SK-N-SH (cell line): ENCODE data around the gene HK1. TPM values are rescaled to one million over a fixed set of nuclear protein-coding genes. Genes with fewer than 3 reads are reported as not detected.

Experiments used
- CTCF ChIA-PET: fragments of 300-600, 350-600 bp; formaldehyde crosslinking; extraction: SDS; loops from one replicate; lab custom pipeline; 2021; lab: Yijun Ruan, JAX
- POLR2A ChIA-PET: fragments of 350-600 bp; sonication (Branson Sonifier 250); formaldehyde crosslinking; extraction: SDS; loops from one replicate; lab custom pipeline; 2020; ENCODE audit warnings: antibody characterized with exemption, inconsistent platforms; lab: Yijun Ruan, JAX
- DNase-seq: peaks from one replicate; pipeline ENCODE4 v3.0.0; 2012
- H2AFZ ChIP-seq: fragments of 200-600 bp; sonication (generic); 2 replicates; pipeline ENCODE4 v1.8.1; 2016; ENCODE audit warnings: antibody characterized with exemption, mild to moderate bottlenecking, low read depth
- H3F3A ChIP-seq: fragments of 200-600 bp; sonication (generic); replicated peaks from 2 replicates; pipeline ENCODE3; 2016; ENCODE audit warnings: antibody characterized with exemption, mild to moderate bottlenecking; ENCODE audit not compliant: insufficient read depth
- H3K27ac ChIP-seq, 2 experiments: fragments of 200-500 bp in 1 of 2; fragments of 200-600 bp in 1 of 2; sonication (Bioruptor generic) in 1 of 2; sonication (generic), shearing (Covaris generic) in 1 of 2; 2 replicates each; pipeline versions ENCODE4 v1.5.1 to v1.6.1; 2014 to 2016; ENCODE audit warnings: low read depth in 2 of 2, inconsistent platforms in 1 of 2, low read length in 1 of 2, mild to moderate bottlenecking in 1 of 2, mixed read lengths in 1 of 2
- H3K27me3 ChIP-seq: fragments of 200-600 bp; sonication (generic), shearing (Covaris generic); 2 replicates; pipeline ENCODE4 v1.6.1; 2016; ENCODE audit warnings: mixed run types; ENCODE audit not compliant: insufficient read depth
- H3K36me3 ChIP-seq, 2 experiments: fragments of 200-500 bp in 1 of 2; fragments of 200-600 bp in 1 of 2; sonication (Bioruptor generic) in 1 of 2; sonication (generic) in 1 of 2; replicated peaks in 1 of 2; 2 replicates each; pipeline versions ENCODE3 to v1.5.1; 2014 to 2016; ENCODE audit warnings: low read length in 1 of 2, mild to moderate bottlenecking in 1 of 2; ENCODE audit not compliant: insufficient read depth in 2 of 2, control insufficient read depth in 1 of 2
- H3K4me1 ChIP-seq, 2 experiments: fragments of 200-500 bp in 1 of 2; fragments of 200-600 bp in 1 of 2; sonication (Bioruptor generic) in 1 of 2; sonication (generic), shearing (Covaris generic) in 1 of 2; 2 replicates each; pipeline versions ENCODE4 v1.5.1 to v1.6.1; 2014 to 2016; ENCODE audit warnings: low read depth in 1 of 2, low read length in 1 of 2, mixed run types in 1 of 2; ENCODE audit not compliant: insufficient read depth in 2 of 2, control insufficient read depth in 1 of 2
- H3K4me2 ChIP-seq: fragments of 200-600 bp; sonication (generic), shearing (Covaris generic); 2 replicates; pipeline ENCODE4 v1.6.1; 2017; ENCODE audit warnings: mixed run types
- H3K4me3 ChIP-seq, 2 experiments: fragments of 200-500 bp in 1 of 2; fragments of 200-600 bp in 1 of 2; sonication (Bioruptor generic) in 1 of 2; sonication (generic), shearing (Covaris generic) in 1 of 2; 2 replicates each; pipeline versions ENCODE4 v1.5.1 to v1.8.1; 2014 to 2016; ENCODE audit warnings: low read depth in 2 of 2, inconsistent platforms in 1 of 2, low read length in 1 of 2, mild to moderate bottlenecking in 1 of 2, mixed read lengths in 1 of 2, moderate library complexity in 1 of 2
- H3K79me2 ChIP-seq: fragments of 200-600 bp; sonication (generic); 2 replicates; pipeline ENCODE4 v1.8.1; 2017; ENCODE audit warnings: mild to moderate bottlenecking; ENCODE audit not compliant: insufficient read depth
- H3K9ac ChIP-seq: fragments of 200-600 bp; sonication (generic); 2 replicates; pipeline ENCODE4 v1.6.1; 2017; ENCODE audit warnings: mixed run types
- H3K9me2 ChIP-seq: fragments of 200-600 bp; sonication (generic); 2 replicates; pipeline ENCODE4 v1.6.1; 2017; ENCODE audit warnings: mixed run types
- H3K9me3 ChIP-seq: fragments of 200-600 bp; sonication (generic); 2 replicates; pipeline ENCODE4 v1.6.1; 2017; ENCODE audit warnings: mixed run types, mild to moderate bottlenecking, moderate library complexity
- H4K20me1 ChIP-seq: fragments of 200-600 bp; sonication (generic); 2 replicates; pipeline ENCODE4 v1.6.1; 2017; ENCODE audit warnings: mild to moderate bottlenecking, mixed run types; ENCODE audit not compliant: insufficient read depth
- CHD2 ChIP-seq: fragments of 150-350 bp; IDR thresholded peaks from 2 replicates; pipeline ENCODE4 v1.6.1; 2018; ENCODE audit warnings: low read length; ENCODE audit not compliant: partially characterized antibody
- EZH2phosphoT487 ChIP-seq: fragments of 200-600 bp; sonication (generic); IDR thresholded peaks from 2 replicates; pipeline ENCODE4 v1.6.1; 2017; ENCODE audit warnings: low read depth, mixed run types, mild to moderate bottlenecking, antibody characterized with exemption, moderate library complexity, borderline replicate concordance
- FOSL2 ChIP-seq: IDR thresholded peaks from 2 replicates; pipeline ENCODE4 v1.4.0; 2012; ENCODE audit warnings: low read depth, mild to moderate bottlenecking, moderate library complexity, borderline replicate concordance
- GABPA ChIP-seq: IDR thresholded peaks from 2 replicates; pipeline ENCODE4 v1.4.0; 2012; ENCODE audit warnings: low read depth, mild to moderate bottlenecking
- JUND ChIP-seq: IDR thresholded peaks from 2 replicates; pipeline ENCODE4 v1.4.0; 2012
- MAX ChIP-seq: IDR thresholded peaks from 2 replicates; pipeline ENCODE4 v1.4.0; 2012; ENCODE audit warnings: low read depth
- MEF2A ChIP-seq: IDR thresholded peaks from 2 replicates; pipeline ENCODE4 v1.4.0; 2012; ENCODE audit warnings: low read depth, borderline replicate concordance
- MXI1 ChIP-seq: IDR thresholded peaks from 2 replicates; pipeline ENCODE4 v1.6.1; 2012; ENCODE audit warnings: mild to moderate bottlenecking, low read depth, low read length, improper control_type of control experiment
- RAD21 ChIP-seq: IDR thresholded peaks from 2 replicates; pipeline ENCODE4 v1.6.1; 2012; ENCODE audit warnings: mild to moderate bottlenecking, low read length
- REST ChIP-seq: IDR thresholded peaks from 2 replicates; pipeline ENCODE4 v1.6.1; 2012; ENCODE audit warnings: mild to moderate bottlenecking, low read depth, low read length, moderate library complexity
- RXRA ChIP-seq: IDR thresholded peaks from 2 replicates; pipeline ENCODE4 v1.4.0; 2012; ENCODE audit warnings: low read depth, mild to moderate bottlenecking, borderline replicate concordance
- SIN3A ChIP-seq: IDR thresholded peaks from 2 replicates; pipeline ENCODE4 v1.6.1; 2012; ENCODE audit warnings: low read depth, mild to moderate bottlenecking, low read length, moderate library complexity, borderline replicate concordance
- SMC3 ChIP-seq: IDR thresholded peaks from 2 replicates; pipeline ENCODE4 v1.6.1; 2012; ENCODE audit warnings: low read depth, low read length, improper control_type of control experiment
- TAF1 ChIP-seq: IDR thresholded peaks from 2 replicates; pipeline ENCODE4 v1.6.1; 2012; ENCODE audit warnings: low read depth, mild to moderate bottlenecking, low read length, moderate library complexity, borderline replicate concordance
- TCF12 ChIP-seq: IDR thresholded peaks from 2 replicates; pipeline ENCODE4 v1.4.0; 2012
- ZBTB33 ChIP-seq: IDR thresholded peaks from 2 replicates; pipeline ENCODE4 v1.4.0; 2012; ENCODE audit warnings: low read depth, borderline replicate concordance
- WGBS: methylation state at CpG from one replicate; pipeline ENCODE4 v1.1.6; 2017; ENCODE audit warnings: low lambda C conversion rate; 5-methylcytosine and 5-hydroxymethylcytosine counted together
- polyA plus RNA-seq, 3 experiments: library from polyadenylated mRNA; depleted of rRNA; stranded (reverse); fragments of >200 nt; gene quantifications; 2 replicates each; pipeline ENCODE4 v1.2.3, GENCODE V29; 2012
- TF ChIP-seq, protein P1 (sequence below): fragments of 150-350 bp; IDR thresholded peaks from 2 replicates; pipeline ENCODE4 v1.6.1; 2016; ENCODE audit warnings: mild to moderate bottlenecking, low read depth, low read length
- TF ChIP-seq, protein P2 (sequence below): IDR thresholded peaks from 2 replicates; pipeline ENCODE4; 2012

The HK1 gene
- polyA plus RNA-seq, 1 of the 3 experiments (the other 2 are of a cell fraction), result 38.7 TPM

- TF ChIP-seq EZH2phosphoT487 (no peak), ZBTB33 (no peak), TAF1 (no peak), JUND (no peak), MAX (no peak), RXRA (no peak)
- TF ChIP-seq, protein P1, sequence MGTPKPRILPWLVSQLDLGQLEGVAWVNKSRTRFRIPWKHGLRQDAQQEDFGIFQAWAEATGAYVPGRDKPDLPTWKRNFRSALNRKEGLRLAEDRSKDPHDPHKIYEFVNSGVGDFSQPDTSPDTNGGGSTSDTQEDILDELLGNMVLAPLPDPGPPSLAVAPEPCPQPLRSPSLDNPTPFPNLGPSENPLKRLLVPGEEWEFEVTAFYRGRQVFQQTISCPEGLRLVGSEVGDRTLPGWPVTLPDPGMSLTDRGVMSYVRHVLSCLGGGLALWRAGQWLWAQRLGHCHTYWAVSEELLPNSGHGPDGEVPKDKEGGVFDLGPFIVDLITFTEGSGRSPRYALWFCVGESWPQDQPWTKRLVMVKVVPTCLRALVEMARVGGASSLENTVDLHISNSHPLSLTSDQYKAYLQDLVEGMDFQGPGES, result no peak
Observed at GRCh38 chr10:69312528-69312927, 34.2 kb downstream of the HK1 start (continued).

GRCh38 chr10:69315100-69315542, 36.8 kb downstream of the HK1 start:
- 100% methylated on average over 3 of the region's 3 CpGs for WGBS
- Histone ChIP-seq H3F3A (peaks cover 7% of the 10 kb centered on the region), H3K9ac (no peak overlapping the region), H4K20me1 (peaks cover 7% of the 10 kb centered on the region), H3K4me2 (no peak overlapping the region), H2AFZ (no peak overlapping the region), H3K27ac (no peak overlapping the region), H3K9me3 (no peaks in the 10 kb centered on the region), H3K27me3 (no peaks in the 10 kb centered on the region), H3K9me2 (no peaks in the 10 kb centered on the region), H3K4me3 (no peak overlapping the region), H3K4me1 (peaks cover 10 to 22% of the 10 kb centered on the region in 2 experiments; a peak in 2 of 4 replicates), H3K79me2 (peaks cover 14% of the 10 kb centered on the region), H3K36me3 (no peaks in the 10 kb centered on the region)
- CTCF ChIA-PET, result no interaction called here
- POLR2A ChIA-PET, result no interaction called here
- TF ChIP-seq FOSL2 (no peak), CHD2 (no peak), MXI1 (no peak), SIN3A (no peak), GABPA (no peak), RXRA (no peak), EZH2phosphoT487 (no peak), ZBTB33 (no peak), RAD21 (no peak), TCF12 (no peak), SMC3 (no peak), REST (no peak), MEF2A (no peak), TAF1 (no peak)
- TF ChIP-seq, protein P2, sequence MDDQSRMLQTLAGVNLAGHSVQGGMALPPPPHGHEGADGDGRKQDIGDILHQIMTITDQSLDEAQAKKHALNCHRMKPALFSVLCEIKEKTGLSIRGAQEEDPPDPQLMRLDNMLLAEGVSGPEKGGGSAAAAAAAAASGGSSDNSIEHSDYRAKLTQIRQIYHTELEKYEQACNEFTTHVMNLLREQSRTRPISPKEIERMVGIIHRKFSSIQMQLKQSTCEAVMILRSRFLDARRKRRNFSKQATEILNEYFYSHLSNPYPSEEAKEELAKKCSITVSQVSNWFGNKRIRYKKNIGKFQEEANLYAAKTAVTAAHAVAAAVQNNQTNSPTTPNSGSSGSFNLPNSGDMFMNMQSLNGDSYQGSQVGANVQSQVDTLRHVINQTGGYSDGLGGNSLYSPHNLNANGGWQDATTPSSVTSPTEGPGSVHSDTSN, result no peak
- DNase-seq, result no peak
